ENCODE results near the gene ALG14.

ALG14 gene

DNA sequence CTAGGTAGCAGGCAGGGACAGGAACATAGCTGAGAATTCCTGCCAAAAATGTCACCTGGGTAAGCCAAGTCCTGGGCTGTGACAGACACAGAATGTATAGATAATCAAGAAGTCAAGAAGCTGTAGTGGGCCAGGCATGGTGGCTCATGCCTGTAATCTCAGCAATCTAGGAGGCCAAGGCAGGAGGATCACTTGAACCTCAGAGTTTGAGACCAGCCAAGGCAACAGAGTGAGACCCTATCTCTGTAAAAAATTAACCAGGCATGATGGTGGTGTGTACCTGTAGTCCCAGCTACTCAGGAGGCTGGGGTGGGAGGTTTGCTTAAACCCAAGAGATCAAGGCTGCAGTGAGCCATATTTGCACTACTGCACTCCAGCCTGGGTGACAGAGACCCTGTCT is 3.3 kb upstream of the ALG14 start:
- H3K4me2 ChIP-seq (ENCODE audit: low read length) = no peak overlapping the region
- H3K36me3 ChIP-seq (ENCODE audit: control insufficient read depth, low read length) = no peaks in the 10 kb centered on the region; the same call in 1 of the 2 replicates

GRCh38 chr1:95073446-95073845 is 695 bp upstream of the ALG14 start:
- H3K79me2 ChIP-seq (ENCODE audit: control insufficient read depth, low read length) = peaks cover 10% of the 10 kb centered on the region
- H3K27ac ChIP-seq (ENCODE audit: low read depth, low read length) = peak overlapping the region; percentile 39; the same call in 1 of the 2 replicates
- H3K4me1 ChIP-seq (ENCODE audit: control insufficient read depth, low read length) = peaks cover 15% of the 10 kb centered on the region
- no peaks in the 10 kb centered on the region; the same call in 1 of the 2 replicates for H3K36me3 ChIP-seq (ENCODE audit: control insufficient read depth, low read length)
- H3F3A ChIP-seq (ENCODE audit: control insufficient read depth, insufficient read depth) = no peaks in the 10 kb centered on the region
- peak overlapping the region; percentile 82 for H3K4me2 ChIP-seq (ENCODE audit: low read length)
- H3K4me3 ChIP-seq (ENCODE audit: low read length) = peak overlapping the region; percentile 83
- no peaks in the 10 kb centered on the region for H3K9me2 ChIP-seq (replicated peaks; ENCODE audit: control insufficient read depth, low read length)
- H4K20me1 ChIP-seq (ENCODE audit: control insufficient read depth, insufficient read depth, low read depth, low read length) = no peaks in the 10 kb centered on the region
- no peaks in the 10 kb centered on the region for H3K27me3 ChIP-seq (ENCODE audit: control insufficient read depth, low read length)
- TF ChIP-seq EZH2phosphoT487 (IDR thresholded peaks at IDR 0.05; ENCODE audit: borderline replicate concordance, low read length) = no peak
- TF ChIP-seq CTCF (IDR thresholded peaks at IDR 0.05; ENCODE audit: low read depth, low read length, poor library complexity, severe bottlenecking) = no peak
- no peaks in the 10 kb centered on the region for H3K9me3 ChIP-seq (ENCODE audit: control insufficient read depth, insufficient read depth, low read length)

More for the DNA sequence above, 3.3 kb upstream of the ALG14 start:
- no peak for TF ChIP-seq EZH2phosphoT487 (IDR thresholded peaks at IDR 0.05; ENCODE audit: borderline replicate concordance, low read length)
- TF ChIP-seq CTCF (IDR thresholded peaks at IDR 0.05; ENCODE audit: low read depth, low read length, poor library complexity, severe bottlenecking) = no peak
- Histone ChIP-seq H3K4me1 (ENCODE audit: control insufficient read depth, low read length) (peaks cover 15% of the 10 kb centered on the region), H3F3A (ENCODE audit: control insufficient read depth, insufficient read depth) (no peaks in the 10 kb centered on the region), H3K27ac (ENCODE audit: low read depth, low read length) (no peak overlapping the region), H3K4me3 (ENCODE audit: low read length) (no peak overlapping the region), H4K20me1 (ENCODE audit: control insufficient read depth, insufficient read depth, low read depth, low read length) (no peaks in the 10 kb centered on the region), H3K9me3 (ENCODE audit: control insufficient read depth, insufficient read depth, low read length) (no peaks in the 10 kb centered on the region), H3K9me2 (replicated peaks; ENCODE audit: control insufficient read depth, low read length) (no peaks in the 10 kb centered on the region), H3K79me2 (ENCODE audit: control insufficient read depth, low read length) (peaks cover 10% of the 10 kb centered on the region), H3K27me3 (ENCODE audit: control insufficient read depth, low read length) (peaks cover 4% of the 10 kb centered on the region; the same call in 1 of the 2 replicates)

DNA sequence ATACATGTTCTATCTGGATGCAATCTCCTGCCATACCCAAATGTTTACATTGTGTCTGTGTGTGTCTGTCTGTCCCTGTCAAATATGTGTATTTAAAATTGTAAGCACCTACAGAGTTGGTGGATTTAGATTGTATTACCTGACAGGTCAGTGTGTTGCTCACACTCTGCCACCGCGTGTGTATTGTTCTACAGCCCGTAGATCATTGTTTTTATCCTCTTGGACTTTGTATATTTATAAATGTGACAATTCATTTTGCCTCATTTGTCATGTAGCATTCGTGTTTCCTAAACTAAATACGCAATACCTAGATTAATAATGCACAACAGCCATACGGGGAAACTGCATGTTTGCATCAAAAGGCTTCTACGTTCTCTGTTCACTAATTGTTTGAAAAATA is 634 bp downstream of the ALG14 start:
- no peak for TF ChIP-seq CTCF (IDR thresholded peaks at IDR 0.05; ENCODE audit: low read depth, low read length, poor library complexity, severe bottlenecking)
- no peak for TF ChIP-seq EZH2phosphoT487 (IDR thresholded peaks at IDR 0.05; ENCODE audit: borderline replicate concordance, low read length)
- Histone ChIP-seq H3K9me2 (replicated peaks; ENCODE audit: control insufficient read depth, low read length) (no peaks in the 10 kb centered on the region), H3K79me2 (ENCODE audit: control insufficient read depth, low read length) (peaks cover 10% of the 10 kb centered on the region), H3K27ac (ENCODE audit: low read depth, low read length) (peak overlapping the region; percentile 39; the same call in 1 of the 2 replicates), H3K4me2 (ENCODE audit: low read length) (peak overlapping the region; percentile 82), H4K20me1 (ENCODE audit: control insufficient read depth, insufficient read depth, low read depth, low read length) (no peaks in the 10 kb centered on the region), H3K9me3 (ENCODE audit: control insufficient read depth, insufficient read depth, low read length) (no peaks in the 10 kb centered on the region), H3K4me3 (ENCODE audit: low read length) (peak overlapping the region; percentile 83), H3K36me3 (ENCODE audit: control insufficient read depth, low read length) (no peaks in the 10 kb centered on the region; the same call in 1 of the 2 replicates), H3F3A (ENCODE audit: control insufficient read depth, insufficient read depth) (no peaks in the 10 kb centered on the region), H3K27me3 (ENCODE audit: control insufficient read depth, low read length) (no peaks in the 10 kb centered on the region), H3K4me1 (ENCODE audit: control insufficient read depth, low read length) (peaks cover 15% of the 10 kb centered on the region)

Data from DOHH2 (cell line).